ENCODE data around the gene APOL4.
"Not testable (repeated sequence)": the region's sequence is repeated elsewhere in the genome, so short reads cannot be mapped to it uniquely, and the experiment has no call there.

APOL4 gene

DNA sequence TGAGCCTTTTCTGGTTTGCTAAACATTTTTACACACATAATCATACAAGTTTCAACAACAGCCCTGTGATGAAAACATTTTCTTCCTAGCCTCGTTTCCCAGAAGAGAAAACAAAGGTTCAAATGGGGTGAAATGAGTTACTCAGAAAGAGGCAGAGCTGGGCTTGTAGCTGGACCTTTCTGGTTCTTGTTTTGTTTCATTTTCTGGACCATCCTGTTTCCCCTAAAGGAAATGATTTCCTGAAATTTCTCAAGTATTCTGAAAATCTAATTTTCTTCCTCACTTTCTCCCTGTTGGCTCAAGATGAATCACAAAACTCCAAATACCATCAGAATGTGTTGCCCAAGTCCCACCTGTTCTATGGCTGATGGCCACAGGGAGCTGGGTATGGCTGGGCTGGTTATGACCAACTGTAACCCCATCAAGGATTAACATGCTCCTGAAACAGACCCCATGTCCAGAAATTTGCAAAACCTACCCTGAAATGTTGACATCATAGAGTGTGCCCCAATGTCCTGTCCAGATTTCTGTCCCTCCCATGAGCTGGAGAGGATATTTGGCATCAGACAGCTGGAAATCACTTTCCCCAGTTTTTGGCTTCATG is 6.7 kb upstream of the APOL4 start:
- no peak for DNase-seq (ENCODE audit: low spot score)

- DNase-seq (ENCODE audit: low spot score): no peak
These were observed 4.6 kb upstream of the APOL4 start for GRCh38 chr22:36206255-36206654.

DNA sequence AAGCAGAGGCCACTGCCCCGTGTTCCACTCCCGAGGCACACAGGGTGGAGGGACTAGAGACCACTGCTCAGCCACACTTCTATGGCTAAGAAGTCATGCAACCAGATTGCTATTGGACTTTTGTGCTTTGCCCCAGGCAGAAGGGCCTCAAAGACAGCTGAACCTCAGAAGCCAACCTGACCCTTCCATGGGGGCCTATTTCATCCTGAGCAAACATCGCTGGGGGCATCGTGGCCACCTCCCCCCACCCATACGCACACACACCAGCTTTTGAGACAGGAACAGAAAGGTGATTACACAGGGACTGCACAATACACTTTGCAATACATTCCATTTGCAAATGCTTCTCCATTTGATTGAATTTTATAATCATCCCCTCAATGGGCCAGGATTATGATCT is 4.0 kb upstream of the APOL4 start:
- DNase-seq (ENCODE audit: low spot score): not testable (repeated sequence)

DNA sequence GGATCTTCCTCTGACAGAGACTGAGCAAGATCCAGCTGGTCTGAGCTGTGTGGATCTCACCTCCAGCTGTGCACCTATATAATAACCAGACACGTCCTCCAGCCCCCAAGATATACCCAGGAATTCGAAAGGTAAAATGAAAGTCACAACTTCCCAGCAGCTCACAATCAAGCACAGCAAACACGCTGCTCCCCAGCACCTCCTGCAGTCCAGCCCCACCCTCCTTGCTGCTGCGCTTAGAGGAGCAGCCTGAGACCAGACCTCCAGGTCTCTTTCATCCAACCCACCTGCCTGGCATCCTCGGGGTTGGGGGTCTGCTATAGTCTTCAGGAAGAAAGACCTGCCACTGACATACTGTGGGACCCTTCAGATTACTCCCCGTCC is 3.0 kb upstream of the APOL4 start:
- DNase-seq (ENCODE audit: low spot score): no peak

DNA sequence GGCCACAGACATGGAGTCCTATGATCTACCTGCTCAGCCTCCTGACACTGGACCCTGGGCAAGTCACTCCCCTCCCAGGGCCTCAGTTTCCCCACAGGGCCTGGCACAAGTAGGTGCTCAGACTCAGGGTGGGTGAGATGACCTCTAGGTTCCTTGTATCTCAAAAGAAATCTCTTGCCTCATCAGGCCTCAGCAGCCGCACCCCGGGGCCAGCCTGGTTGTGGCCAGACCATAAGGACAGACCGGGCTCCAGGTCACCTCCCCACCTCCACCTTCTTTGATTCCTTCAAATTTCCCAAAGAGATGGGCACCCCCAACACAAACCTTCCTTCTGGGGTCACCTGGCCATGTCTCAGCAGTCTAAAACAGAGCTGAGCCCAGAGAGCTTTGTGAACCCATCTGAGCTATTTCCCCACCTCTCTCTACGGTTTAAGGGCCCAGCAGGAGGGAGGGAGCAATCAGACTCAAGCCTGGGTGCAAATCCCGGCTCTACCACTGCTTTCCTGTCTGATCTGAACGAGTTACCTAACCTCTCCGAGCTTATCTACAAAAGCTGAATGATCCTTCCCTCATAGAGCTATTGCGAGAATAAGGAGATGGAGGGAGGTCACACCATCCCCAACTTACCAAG is 2.5 kb upstream of the APOL4 start:
- no peak for DNase-seq (ENCODE audit: low spot score)

DNA sequence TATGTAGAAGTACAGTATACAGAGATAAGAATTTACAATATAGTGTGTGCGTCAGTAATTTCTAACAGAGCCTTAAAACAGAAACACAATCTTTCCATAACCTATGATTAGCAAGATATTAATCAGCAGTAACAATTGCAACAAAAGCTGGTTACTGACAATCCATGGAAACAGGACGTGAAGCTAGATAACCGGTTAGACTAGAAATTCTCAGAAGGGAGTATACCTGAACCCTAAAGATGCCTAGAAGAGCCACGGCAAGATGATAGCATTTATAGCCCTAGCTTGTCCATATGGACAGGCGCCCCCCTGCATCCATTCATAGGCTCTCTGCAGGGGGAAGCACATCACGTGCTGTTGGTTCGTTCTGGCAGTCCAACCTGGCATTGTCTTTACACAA is 1.8 kb upstream of the APOL4 start:
- DNase-seq (ENCODE audit: low spot score): not testable (repeated sequence)

- not testable (repeated sequence) for DNase-seq (ENCODE audit: low spot score)
These were observed 1.3 kb upstream of the APOL4 start for GRCh38 chr22:36202906-36203305.

- DNase-seq (ENCODE audit: low spot score): not testable (repeated sequence)
These were observed 584 bp downstream of the APOL4 start for GRCh38 chr22:36201025-36201424.

DNA sequence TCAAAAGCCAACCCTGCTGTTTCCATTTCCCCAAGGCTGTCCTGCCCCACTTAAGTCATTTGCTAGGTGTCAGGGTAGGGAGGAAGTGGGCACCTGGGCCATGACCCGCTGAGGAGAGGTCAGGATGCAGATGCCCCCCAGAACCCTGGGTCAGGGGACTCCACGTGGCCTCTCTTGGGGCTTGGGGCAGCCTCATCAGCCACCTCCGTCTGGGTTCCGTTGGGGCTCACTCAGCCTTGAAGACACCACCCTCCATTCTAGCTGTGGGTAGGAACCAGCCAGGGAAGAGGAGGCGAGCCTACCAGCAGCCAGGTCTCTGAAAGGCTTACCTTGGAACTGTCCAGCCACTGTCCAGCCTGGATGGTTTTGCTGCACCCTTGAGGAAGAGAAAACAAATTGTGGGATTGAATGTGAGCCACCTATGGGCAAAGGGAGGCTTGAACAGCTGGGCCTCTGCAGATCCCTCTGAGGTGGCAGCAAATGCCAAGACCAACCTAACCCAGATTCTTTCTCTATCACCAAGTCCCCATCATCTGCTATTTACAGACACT is 2.5 kb downstream of the APOL4 start:
- no peak for DNase-seq (ENCODE audit: low spot score)

DNA sequence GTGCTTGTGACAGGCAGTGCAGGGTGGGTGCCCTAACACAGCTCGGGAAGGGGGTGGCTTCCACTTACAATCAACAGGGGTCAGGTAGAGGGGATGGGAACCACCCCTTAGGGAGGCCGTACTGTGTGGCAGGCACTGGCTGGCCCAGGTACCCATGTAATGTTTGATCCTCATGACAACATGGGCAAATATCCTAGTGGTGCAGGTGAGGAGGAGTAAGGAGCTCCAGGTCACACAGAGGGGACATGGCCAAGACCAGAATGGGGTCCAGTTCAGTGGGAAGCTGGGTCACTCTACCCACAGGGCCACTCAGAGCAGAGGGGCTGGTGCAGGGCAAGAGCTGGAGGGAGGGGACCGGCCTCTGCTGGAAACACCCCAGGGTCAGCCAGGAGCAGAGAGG is 3.1 kb downstream of the APOL4 start:
- no peak for DNase-seq (ENCODE audit: low spot score)

GRCh38 chr22:36197514-36198146 is 4.0 kb downstream of the APOL4 start:
- no peak for DNase-seq (ENCODE audit: low spot score)

DNA sequence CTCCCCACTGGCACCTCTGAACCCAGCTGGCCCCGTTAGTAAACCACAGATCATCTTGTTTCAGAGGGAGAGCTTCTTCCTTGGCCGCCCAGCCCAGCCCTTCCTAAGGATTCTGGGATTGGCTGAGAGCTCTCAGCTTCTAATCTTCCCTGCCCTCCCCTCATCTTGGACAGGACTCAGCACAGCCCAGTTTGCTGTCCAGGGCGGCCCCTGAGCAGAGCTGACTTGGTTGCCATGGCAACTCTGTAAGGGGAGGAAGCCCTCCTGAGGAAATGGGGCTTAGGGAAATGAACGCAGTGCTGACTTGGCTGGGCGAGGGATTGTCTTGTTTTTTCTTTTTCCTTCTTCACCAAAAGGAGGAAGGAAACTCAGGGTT is 4.6 kb downstream of the APOL4 start:
- DNase-seq (ENCODE audit: low spot score): peak; percentile 53

DNA sequence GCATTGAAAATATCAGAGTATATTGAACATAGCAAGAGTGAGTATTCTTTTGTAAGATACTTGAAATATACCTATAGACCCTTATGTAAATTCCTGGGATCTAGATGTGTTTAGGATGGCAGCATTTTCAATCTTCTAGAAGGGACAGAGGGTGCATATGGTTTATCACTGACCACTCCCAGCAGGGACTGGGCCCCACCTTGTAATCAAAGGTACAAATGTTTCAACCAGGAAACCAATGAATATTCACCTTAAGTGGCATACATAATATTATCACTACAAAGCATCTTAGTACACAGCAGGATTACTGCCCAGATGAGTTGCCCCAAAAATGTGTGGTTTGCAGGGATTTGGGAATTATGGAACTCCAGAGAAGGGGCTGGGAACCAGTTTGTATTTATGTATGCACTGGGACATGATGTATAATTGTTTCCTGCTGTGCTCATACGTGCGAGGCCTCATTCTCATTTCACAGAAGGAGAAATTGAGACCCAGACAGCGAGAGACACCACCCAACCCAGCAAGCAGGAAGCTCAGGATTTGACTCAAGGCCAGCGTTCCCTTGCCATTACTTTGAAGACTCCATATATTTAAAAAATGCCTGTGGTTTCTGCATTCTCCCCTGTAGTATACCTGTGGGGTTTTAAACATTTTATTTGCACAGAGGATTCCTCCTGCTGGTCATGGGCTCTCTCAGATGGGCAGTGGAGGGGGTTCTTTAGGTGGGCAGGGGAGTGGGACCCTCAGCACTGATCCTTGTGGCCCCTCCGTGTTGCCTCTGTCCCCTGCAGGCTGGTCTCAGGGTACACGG is 5.2 kb downstream of the APOL4 start:
- no peak for DNase-seq (ENCODE audit: low spot score)

- DNase-seq (ENCODE audit: low spot score): peak; percentile 85
These were observed 6.6 kb downstream of the APOL4 start for GRCh38 chr22:36194971-36195370.

DNA sequence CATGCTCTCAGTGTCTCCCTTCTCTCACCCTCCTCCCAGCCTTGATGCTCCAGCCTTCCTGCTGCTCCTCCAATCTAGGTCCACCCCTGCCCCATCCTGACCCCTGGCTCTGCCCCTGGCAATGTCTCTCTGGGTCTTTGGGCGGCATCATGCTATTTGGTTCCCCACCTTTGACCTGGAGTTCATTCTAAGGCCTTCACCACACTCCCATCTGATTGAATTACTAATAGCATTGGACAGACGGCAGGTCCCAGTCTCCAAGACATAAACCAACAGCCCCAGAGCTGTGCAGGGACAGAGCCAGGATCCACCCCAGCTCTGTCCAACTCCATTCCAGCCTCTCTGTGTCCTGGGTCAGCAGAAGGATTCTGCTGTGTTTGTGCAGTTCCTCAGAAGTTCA is 7.2 kb downstream of the APOL4 start:
- DNase-seq (ENCODE audit: low spot score): no peak

DNA sequence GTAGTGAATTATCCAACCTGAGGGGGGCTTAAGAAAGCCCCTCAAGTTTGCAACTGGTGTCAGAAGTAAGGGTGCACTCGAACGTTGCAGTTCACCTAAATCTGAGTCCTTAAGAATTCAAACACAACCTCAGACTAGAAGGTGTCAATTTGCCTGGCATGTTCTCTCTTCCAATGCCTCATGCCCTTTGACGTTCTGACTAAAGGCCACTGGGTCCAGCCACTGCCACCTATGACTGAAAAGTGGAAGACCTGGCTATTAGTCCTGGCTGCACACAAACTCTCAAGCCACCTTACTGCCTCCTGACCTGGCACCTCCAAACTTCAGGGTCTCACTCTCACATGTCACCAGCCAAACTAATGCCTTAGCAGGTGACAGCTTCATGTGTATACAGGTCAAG is 8.0 kb downstream of the APOL4 start:
- DNase-seq (ENCODE audit: low spot score): no peak

GRCh38 chr22:36193171-36193570 is 8.4 kb downstream of the APOL4 start:
- no peak for DNase-seq (ENCODE audit: low spot score)

GRCh38 chr22:36192542-36192941 is 9.1 kb downstream of the APOL4 start:
- no peak for DNase-seq (ENCODE audit: low spot score)

GRCh38 chr22:36191106-36191836 is 10.3 kb downstream of the APOL4 start:
- no peak for DNase-seq (ENCODE audit: low spot score)

DNA sequence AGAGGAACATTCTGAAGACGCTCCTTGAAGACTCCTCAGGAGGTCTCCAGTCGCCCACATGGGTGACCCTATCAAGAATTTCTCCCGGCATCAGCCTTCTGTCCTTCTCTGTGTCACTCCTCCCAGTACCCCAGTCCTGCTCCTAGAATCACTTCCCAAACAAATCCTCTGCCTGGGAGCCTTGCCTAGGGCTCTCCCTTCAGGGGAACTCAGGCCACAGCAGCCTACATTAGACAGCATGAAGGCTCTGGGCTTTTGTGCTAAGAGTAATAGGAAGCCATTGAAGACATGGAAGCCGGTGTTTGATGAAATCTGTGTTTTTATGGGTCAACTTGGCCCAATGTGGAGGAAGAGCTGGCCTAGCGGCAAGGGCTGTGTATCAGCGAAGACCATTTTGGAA is 13.7 kb downstream of the APOL4 start:
- not testable (repeated sequence) for DNase-seq (ENCODE audit: low spot score)

- no peak for DNase-seq (ENCODE audit: low spot score)
These were observed 15.6 kb downstream of the APOL4 start for GRCh38 chr22:36185828-36186624.
